ENCODE results near the gene RBBP9.
A peak's percentile ranks its signal among the peaks of the same experiment; 100 is the strongest.
"Not testable (repeated sequence)": the region's sequence is repeated elsewhere in the genome, so short reads cannot be mapped to it uniquely, and the experiment has no call there.

Gene RBBP9

DNA sequence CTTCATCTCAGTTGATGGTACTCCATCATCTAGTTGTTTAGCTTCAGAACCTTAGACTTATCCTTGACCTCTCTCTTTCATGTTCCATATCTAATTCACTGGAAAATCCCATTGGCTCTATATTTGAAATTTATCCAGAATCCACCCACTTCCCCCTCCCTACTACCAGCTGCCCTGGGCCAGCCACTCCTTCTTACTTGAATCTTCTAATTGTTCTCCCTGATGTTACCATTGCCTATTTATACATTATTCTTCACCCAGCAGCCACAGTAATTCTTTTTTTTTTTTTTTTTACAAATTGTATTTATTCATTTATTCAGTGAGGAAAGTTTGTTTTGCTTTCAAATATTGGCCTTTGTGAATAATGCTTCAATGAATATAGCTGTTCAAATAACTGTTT lies 18.9 kb upstream of the RBBP9 start:
- Mint-ChIP-seq H3K27me3 (no peaks in the 10 kb centered on the region), H3K36me3 (peaks cover 26% of the 10 kb centered on the region), H3K9me3 (no peaks in the 10 kb centered on the region), H3K4me1 (peaks cover 16% of the 10 kb centered on the region), H3K4me3 (no peak overlapping the region), H3K27ac (no peak overlapping the region)
- ATAC-seq = no peak

DNA sequence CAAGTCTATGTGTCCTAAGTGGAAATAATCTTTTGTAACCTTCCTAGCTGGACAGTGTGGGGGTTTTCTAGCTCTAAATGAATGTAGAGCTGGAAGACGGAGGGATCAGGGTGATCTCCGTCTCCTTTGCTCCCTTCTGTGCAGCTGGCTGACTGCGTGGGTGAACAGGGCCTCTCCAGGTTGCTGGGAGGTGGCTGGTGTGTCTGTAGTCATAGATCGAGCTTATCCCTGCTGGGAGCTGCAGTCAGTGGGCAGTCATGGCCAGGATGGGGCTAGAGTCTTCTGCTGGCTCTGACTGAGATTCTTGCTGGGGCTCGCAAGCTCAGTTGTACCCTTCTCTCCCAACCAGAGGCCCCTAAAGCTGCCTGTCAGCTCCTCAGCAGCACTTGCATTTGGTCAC lies 17.1 kb upstream of the RBBP9 start:
- Mint-ChIP-seq H3K4me3 (no peak overlapping the region), H3K27ac (no peak overlapping the region)
- ATAC-seq = no peak

GRCh38 chr20:18513208-18513607 lies 16.2 kb upstream of the RBBP9 start:
- Mint-ChIP-seq H3K4me3 (no peak overlapping the region), H3K27me3 (no peaks in the 10 kb centered on the region), H3K9me3 (no peaks in the 10 kb centered on the region), H3K36me3 (peaks cover 39% of the 10 kb centered on the region), H3K4me1 (peaks cover 34% of the 10 kb centered on the region), H3K27ac (no peak overlapping the region)
- no peak for ATAC-seq

More for the DNA sequence above, 17.1 kb upstream of the RBBP9 start:
- H3K4me1 Mint-ChIP-seq = peaks cover 25% of the 10 kb centered on the region
- no peaks in the 10 kb centered on the region for H3K27me3 Mint-ChIP-seq
- peaks cover 39% of the 10 kb centered on the region for H3K36me3 Mint-ChIP-seq
- H3K9me3 Mint-ChIP-seq = no peaks in the 10 kb centered on the region

DNA sequence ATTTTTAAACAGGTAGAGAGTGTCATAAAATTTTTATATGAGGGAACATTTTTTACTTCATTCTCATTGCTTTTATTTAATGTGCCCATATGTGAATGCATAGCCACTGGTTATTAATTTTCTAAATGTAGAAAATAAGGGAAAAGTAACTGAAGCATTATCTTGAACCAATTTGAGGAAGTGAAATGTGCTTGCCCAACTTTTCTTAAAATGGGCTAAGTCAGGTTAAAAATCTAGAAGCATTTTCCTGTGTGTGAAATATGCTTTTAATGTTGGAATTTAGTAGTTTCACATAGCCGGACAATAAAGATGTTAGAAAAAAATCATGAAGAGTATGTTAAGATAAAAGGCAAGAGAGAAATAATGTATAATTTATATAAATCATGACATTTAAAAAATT lies 14.5 kb upstream of the RBBP9 start:
- Mint-ChIP-seq H3K4me3 (no peak overlapping the region), H3K4me1 (peaks cover 34% of the 10 kb centered on the region), H3K36me3 (peaks cover 39% of the 10 kb centered on the region), H3K27me3 (no peaks in the 10 kb centered on the region), H3K27ac (no peak overlapping the region), H3K9me3 (no peaks in the 10 kb centered on the region)
- ATAC-seq = no peak

GRCh38 chr20:18507218-18508191 lies 10.5 kb upstream of the RBBP9 start, which contains the start of gene SEC23B:
Gene SEC23B (plus strand): TSS chr20:18507940. CDS start chr20:18510836, 2,896 bp downstream.
- H3K27ac Mint-ChIP-seq = peak within 1 kb of the TSS; percentile 96
- peaks cover 28% of the 10 kb centered on the region for H3K4me1 Mint-ChIP-seq
- ATAC-seq = peak; percentile 98
- no peaks in the 10 kb centered on the region for H3K9me3 Mint-ChIP-seq
- peak within 1 kb of the TSS; percentile 95 for H3K4me3 Mint-ChIP-seq
- H3K36me3 Mint-ChIP-seq = peaks cover 23% of the 10 kb centered on the region
- H3K27me3 Mint-ChIP-seq = peaks cover 3% of the 10 kb centered on the region

DNA sequence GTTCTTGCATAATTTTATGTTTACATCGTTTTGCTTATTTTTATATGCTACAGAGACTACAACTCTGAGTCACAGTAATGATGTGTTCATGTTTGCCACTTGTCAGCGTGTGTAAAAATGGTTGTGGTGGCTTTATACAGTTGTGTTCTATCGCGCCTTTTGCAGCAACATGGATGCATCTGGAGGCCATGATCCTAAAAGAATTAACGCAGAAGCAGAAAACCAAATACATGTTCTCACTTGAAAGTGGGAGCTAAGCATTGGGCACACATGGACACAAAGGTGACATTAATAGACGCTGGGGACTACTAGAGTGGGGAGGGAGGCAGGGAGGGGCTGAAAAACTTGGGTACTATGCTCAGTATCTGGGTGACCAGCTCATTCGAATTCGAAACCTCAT lies 9.7 kb upstream of the RBBP9 start:
- ATAC-seq = no peak
- Mint-ChIP-seq H3K4me3 (peak overlapping the region; percentile 95), H3K9me3 (no peaks in the 10 kb centered on the region), H3K4me1 (peaks cover 27% of the 10 kb centered on the region), H3K27ac (peak overlapping the region; percentile 96), H3K36me3 (peaks cover 22% of the 10 kb centered on the region), H3K27me3 (peaks cover 10% of the 10 kb centered on the region)

- ATAC-seq = no peak
- Mint-ChIP-seq H3K27me3 (peaks cover 14% of the 10 kb centered on the region), H3K4me1 (peaks cover 10% of the 10 kb centered on the region), H3K9me3 (no peaks in the 10 kb centered on the region), H3K27ac (no peak overlapping the region), H3K36me3 (no peaks in the 10 kb centered on the region), H3K4me3 (no peak overlapping the region)
Observed at GRCh38 chr20:18504479-18505060, 7.5 kb upstream of the RBBP9 start.

GRCh38 chr20:18501672-18502071 lies 4.6 kb upstream of the RBBP9 start:
- peaks cover 14% of the 10 kb centered on the region for H3K27me3 Mint-ChIP-seq
- H3K9me3 Mint-ChIP-seq, H3K4me1 Mint-ChIP-seq, H3K36me3 Mint-ChIP-seq, ATAC-seq, H3K4me3 Mint-ChIP-seq, H3K27ac Mint-ChIP-seq: not testable (repeated sequence)

GRCh38 chr20:18497603-18498002 lies 578 bp upstream of the RBBP9 start:
- peak overlapping the region; percentile 73 for H3K27ac Mint-ChIP-seq
- no peaks in the 10 kb centered on the region for H3K9me3 Mint-ChIP-seq
- H3K4me3 Mint-ChIP-seq = peak overlapping the region; percentile 86
- ATAC-seq = no peak
- H3K36me3 Mint-ChIP-seq = peaks cover 9% of the 10 kb centered on the region
- peaks cover 12% of the 10 kb centered on the region for H3K27me3 Mint-ChIP-seq
- H3K4me1 Mint-ChIP-seq = peaks cover 10% of the 10 kb centered on the region

- Mint-ChIP-seq H3K9me3 (no peaks in the 10 kb centered on the region), H3K4me3 (peak overlapping the region; percentile 86), H3K36me3 (peaks cover 21% of the 10 kb centered on the region), H3K4me1 (peaks cover 10% of the 10 kb centered on the region), H3K27ac (peak overlapping the region; percentile 73), H3K27me3 (no peaks in the 10 kb centered on the region)
- no peak for ATAC-seq
Observed at GRCh38 chr20:18496042-18496441, 983 bp downstream of the RBBP9 start.

- H3K27me3 Mint-ChIP-seq = no peaks in the 10 kb centered on the region
- no peak overlapping the region for H3K27ac Mint-ChIP-seq
- no peak for ATAC-seq
- no peak overlapping the region for H3K4me3 Mint-ChIP-seq
- no peaks in the 10 kb centered on the region for H3K9me3 Mint-ChIP-seq
- no peaks in the 10 kb centered on the region for H3K4me1 Mint-ChIP-seq
- H3K36me3 Mint-ChIP-seq = peaks cover 69% of the 10 kb centered on the region
Observed at GRCh38 chr20:18488301-18488700, 8.7 kb downstream of the RBBP9 start.

DNA sequence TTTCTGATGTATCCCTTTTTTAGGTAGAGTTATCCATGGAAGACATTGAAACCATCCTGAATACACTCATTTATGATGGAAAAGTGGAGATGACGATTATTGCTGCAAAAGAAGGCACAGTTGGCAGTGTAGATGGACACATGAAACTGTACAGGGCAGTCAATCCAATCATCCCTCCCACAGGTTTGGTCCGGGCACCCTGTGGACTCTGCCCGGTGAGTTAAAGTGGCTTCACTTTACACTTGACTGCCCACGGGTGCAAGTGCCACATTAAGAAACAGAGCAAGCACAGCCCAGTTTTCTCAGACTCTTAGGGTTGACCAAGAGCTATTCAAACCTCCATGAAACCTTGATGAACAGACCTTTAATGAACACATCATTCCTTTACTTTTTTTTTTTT lies 15.4 kb downstream of the RBBP9 start:
- no peaks in the 10 kb centered on the region for H3K9me3 Mint-ChIP-seq

DNA sequence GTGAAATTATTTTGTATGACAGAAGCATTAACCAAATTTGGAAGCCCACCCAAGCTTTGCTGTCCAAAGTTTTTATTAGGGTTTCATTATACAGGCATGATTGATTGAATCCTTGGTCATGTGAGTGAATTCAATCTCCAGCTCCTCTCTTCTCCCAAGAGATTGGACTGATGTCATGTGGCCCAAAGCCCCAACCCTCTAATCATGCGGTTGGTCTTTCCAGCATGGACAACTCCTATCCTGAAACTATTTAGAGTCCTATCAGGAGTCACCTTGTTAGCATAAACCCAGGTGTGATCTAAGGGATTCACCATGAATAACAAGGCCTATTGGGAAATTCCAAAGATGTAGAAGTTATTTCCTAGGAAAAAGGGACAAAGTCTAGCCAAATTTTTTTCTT lies 19.2 kb downstream of the RBBP9 start:
- H3K4me3 Mint-ChIP-seq = no peak overlapping the region
- no peak for ATAC-seq
- H3K36me3 Mint-ChIP-seq = peaks cover 39% of the 10 kb centered on the region
- no peak overlapping the region for H3K27ac Mint-ChIP-seq
- no peaks in the 10 kb centered on the region for H3K27me3 Mint-ChIP-seq
- H3K9me3 Mint-ChIP-seq = no peaks in the 10 kb centered on the region
- H3K4me1 Mint-ChIP-seq = no peaks in the 10 kb centered on the region

More for the DNA sequence above, 15.4 kb downstream of the RBBP9 start:
- H3K36me3 Mint-ChIP-seq = peaks cover 45% of the 10 kb centered on the region
- H3K27me3 Mint-ChIP-seq = no peaks in the 10 kb centered on the region
- no peak overlapping the region for H3K4me3 Mint-ChIP-seq
- no peaks in the 10 kb centered on the region for H3K4me1 Mint-ChIP-seq
- no peak overlapping the region for H3K27ac Mint-ChIP-seq
- ATAC-seq = no peak

DNA sequence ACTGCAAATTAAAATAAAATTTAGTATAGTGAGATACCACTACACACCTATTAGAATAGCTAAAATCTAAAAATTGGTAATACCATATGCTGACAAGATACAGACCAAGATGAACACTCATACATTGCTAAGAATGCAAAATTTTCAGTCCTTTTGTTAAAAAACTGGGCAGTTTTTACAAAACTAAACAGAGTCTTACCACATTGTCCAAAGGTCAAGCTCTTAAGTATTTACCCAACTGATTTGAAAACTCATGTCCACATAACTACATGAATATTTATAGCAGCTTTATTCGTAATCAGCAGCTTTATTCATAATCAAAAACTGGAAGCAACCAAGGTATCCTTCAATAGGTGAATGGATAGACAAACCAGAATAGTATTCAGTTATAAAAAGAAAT lies 19.8 kb downstream of the RBBP9 start:
- no peak overlapping the region for H3K4me3 Mint-ChIP-seq
- H3K27ac Mint-ChIP-seq = no peak overlapping the region
- H3K27me3 Mint-ChIP-seq = no peaks in the 10 kb centered on the region
- no peak for ATAC-seq
- H3K4me1 Mint-ChIP-seq = no peaks in the 10 kb centered on the region
- H3K9me3 Mint-ChIP-seq = no peaks in the 10 kb centered on the region
- H3K36me3 Mint-ChIP-seq = peaks cover 33% of the 10 kb centered on the region

DNA sequence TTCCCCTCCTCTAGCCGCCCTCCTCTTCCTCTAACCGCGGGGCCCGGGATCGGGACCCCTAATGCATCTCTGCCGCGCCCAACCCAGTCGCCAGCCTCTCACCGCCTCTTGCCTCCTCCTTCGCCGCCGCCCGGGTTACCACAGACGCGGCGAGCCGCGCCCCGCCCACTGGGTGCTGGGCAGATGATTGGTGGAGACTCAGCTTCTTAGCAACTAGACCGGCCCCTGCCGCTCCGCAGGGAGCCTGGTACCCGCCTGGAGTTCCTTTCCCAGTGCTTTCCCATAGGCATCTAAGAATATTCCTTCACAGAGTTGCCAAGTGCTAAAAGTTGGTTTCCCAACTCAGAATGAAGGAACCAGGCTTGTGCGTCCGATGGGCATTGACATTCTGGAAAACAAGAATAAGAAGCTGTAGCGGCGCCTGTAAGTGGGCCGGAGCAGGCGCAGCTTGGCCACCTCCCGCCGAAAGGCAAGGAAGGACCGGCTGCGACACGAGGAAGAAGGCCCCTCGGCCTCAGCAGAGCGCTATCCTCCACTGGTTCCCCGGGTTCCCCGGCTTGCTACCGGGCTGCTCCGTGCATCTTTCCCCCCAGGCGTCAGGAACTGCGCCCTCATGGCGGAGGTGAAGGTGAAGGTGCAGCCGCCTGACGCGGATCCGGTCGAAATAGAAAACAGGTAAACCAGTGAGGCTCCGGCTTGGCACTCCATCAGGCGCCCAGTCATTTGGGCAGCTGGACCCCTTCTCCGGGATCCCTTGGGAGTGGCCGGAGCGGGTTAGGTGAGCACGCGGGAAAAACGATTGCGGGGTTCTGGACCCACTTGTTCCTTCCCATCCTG lies 29.9 kb downstream of the RBBP9 start, which contains the start of the genes DZANK1 and POLR3F:
DZANK1 (minus strand) TSS at position 137 of the 837 bp plus-strand sequence. CDS start 1,672 bp downstream, outside the sequence.
POLR3F (plus strand) TSS at position 497 of the 837 bp plus-strand sequence; CDS start at position 614, 117 bp downstream.
- H3K27ac Mint-ChIP-seq = peak within 1 kb of the TSS; percentile 93
- H3K27me3 Mint-ChIP-seq = no peaks in the 10 kb centered on the region
- peaks cover 20% of the 10 kb centered on the region for H3K4me1 Mint-ChIP-seq
- H3K4me3 Mint-ChIP-seq = peak within 1 kb of the TSS; percentile 87
- no peaks in the 10 kb centered on the region for H3K9me3 Mint-ChIP-seq
- ATAC-seq = peak; percentile 99
- peaks cover 12% of the 10 kb centered on the region for H3K36me3 Mint-ChIP-seq

All from stimulated activated memory B cell treated with anti-CD40 and anti-IgM and Interleukin-4, amounts not matched to agents 10 μg/mL and 1 μg/mL and 100 μg/mL, for 72 hours (primary cell).